Measurements from ENCODE around the gene ROS1.

The ROS1 gene

DNA sequence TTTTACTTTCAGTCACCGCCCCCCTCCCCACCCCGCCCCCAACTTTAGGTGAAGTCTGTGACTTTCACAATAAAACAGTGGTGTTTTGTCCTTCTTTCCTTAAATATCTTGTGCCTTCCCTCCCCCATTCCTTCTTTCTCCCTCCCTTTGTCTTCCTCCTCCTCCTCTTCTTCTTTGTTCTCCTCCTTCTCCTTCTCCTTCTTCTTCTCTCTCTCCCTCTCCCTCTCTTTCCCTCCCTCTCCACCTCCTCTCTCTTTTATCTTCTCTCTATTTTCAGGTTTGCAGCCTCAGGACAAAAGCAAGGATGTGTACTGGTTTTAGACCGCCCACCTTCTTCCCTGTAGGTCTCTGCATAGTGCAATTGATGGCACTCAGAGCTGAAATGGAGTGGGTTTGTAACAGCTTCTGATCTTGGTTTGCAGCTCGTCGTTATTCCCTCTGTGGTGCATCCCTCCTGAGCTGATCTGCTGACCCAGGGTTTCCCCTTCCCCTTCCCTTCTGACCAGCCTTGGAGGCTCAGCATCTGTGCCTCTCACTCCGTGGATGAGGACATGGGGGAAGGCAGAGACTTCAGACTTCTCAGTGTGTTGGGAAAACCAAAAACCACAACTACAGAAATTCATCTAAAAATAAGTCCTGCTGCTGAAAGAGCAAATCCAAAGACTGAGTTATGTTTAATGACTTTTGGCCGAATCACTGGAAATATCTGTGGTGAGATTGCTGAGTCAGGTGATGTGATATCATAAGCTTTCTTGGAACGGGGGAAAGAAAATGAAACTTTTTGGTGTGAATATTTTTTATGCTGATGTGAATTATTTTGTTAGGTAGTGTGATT is 153.5 kb downstream of the ROS1 start:
- no peak for DNase-seq (ENCODE audit: extremely low read depth, low read depth)
- TF ChIP-seq, protein P1, sequence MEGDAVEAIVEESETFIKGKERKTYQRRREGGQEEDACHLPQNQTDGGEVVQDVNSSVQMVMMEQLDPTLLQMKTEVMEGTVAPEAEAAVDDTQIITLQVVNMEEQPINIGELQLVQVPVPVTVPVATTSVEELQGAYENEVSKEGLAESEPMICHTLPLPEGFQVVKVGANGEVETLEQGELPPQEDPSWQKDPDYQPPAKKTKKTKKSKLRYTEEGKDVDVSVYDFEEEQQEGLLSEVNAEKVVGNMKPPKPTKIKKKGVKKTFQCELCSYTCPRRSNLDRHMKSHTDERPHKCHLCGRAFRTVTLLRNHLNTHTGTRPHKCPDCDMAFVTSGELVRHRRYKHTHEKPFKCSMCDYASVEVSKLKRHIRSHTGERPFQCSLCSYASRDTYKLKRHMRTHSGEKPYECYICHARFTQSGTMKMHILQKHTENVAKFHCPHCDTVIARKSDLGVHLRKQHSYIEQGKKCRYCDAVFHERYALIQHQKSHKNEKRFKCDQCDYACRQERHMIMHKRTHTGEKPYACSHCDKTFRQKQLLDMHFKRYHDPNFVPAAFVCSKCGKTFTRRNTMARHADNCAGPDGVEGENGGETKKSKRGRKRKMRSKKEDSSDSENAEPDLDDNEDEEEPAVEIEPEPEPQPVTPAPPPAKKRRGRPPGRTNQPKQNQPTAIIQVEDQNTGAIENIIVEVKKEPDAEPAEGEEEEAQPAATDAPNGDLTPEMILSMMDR (IDR thresholded peaks at IDR 0.05; ENCODE audit: low read depth, low read length): no peak

DNA sequence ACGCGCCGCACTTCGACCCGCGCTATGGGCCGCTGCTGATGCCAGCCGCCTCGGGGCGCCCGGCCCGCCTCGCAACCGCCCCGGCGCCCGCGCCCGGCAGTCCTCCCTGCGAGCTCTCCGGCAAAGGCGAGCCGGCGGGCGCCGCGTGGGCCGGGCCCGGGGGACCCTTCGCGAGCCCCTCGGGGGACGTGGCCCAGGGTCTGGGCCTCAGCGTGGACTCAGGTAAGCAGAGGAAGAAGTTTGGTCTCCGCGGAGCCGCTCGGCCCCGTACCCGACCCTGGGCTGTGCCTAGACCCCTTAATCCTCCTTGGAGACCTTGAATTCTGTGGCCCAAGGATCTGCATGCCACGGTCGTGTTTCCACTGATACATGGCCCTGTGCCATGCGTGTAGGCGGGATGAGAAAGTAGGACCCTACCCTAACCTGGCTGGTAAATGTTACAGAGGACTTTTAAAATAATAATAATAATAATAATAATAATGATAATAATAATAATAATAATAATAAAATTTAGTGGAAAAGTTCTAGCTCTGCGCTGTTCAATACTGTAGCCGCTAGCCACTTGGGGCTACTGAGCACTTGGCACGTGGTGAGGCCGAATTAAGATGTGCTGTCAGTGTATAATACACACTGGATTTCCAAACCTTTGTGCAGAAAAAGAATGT is 154.8 kb downstream of the ROS1 start:
- TF ChIP-seq, protein P1 (IDR thresholded peaks at IDR 0.05; ENCODE audit: low read depth, low read length): no peak
- DNase-seq (ENCODE audit: extremely low read depth, low read depth): no peak

DNA sequence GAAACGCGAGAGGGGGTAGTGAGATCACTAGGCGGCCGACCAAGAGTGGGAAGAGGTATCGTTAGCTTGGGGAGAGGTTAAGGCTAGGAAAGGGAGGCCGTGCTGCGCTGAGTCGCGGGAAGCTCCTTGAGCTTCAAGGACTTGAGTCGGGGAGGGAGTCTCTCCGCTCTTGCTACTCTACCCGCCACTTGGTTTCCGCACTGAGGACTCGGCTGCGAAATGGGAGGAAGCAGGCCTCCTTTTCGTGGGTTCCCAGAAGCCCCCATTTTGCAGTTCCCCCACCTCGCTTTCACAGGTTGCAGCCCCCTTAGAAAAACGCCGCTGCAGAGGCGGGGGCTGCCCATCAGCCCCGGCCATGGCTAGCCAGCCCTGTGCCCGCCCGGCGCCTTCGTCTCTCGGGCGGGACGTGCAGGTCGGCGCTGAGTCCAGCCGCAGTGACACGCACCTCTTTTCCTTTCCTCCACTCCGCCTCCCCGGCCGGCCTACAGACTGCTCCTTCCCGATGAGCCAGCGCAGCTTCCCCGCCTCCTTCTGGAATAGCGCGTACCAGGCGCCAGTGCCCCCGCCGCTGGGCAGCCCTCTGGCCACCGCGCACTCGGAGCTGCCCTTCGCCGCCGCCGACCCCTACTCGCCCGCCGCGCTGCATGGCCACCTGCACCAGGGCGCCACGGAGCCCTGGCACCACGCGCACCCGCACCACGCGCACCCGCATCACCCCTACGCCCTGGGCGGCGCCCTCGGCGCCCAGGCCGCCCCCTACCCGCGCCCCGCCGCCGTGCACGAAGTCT is 155.5 kb downstream of the ROS1 start:
- TF ChIP-seq, protein P1 (IDR thresholded peaks at IDR 0.05; ENCODE audit: low read depth, low read length): no peak
- no peak for DNase-seq (ENCODE audit: extremely low read depth, low read depth)

DNA sequence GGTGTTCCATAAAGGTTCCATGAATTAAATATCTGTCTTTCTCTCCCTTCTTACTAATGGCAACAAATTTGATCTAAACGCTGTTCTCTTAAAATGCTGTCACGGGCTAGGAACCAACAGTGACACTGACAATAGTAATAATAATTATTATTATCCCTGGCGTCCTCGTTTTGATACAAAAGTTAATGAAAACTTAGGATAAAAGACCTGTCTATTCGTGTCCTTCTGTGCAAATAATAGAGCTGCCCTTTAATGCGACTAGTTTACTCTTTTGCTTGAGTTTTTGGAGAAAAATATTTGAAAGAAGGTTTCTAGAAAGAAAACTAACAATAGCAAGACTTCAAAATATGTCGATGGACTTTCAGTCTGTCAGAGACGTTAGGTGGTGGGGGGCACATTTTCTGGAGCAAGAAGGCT is 156.1 kb downstream of the ROS1 start:
- TF ChIP-seq, protein P1 (IDR thresholded peaks at IDR 0.05; ENCODE audit: low read depth, low read length): no peak
- DNase-seq (ENCODE audit: extremely low read depth, low read depth): no peak

DNA sequence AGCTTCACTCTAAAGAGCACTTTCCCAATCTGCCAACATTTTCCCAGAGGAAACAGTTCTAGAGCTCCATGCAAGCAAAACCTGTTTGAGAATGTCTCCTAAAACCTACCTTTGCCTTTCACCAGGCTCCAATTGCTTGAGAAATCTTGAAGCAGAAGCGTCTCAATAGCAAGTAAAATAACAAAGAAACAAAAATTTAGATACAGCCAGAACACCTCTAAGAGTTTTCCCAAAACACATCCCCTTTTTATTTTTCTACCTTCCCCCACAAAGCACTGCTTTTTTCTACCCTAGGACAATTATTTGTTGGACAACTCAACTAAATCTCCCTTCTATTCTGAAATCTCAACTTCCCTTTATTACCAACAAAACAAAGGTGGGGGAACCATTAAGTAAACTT is 156.8 kb downstream of the ROS1 start:
- no peak for DNase-seq (ENCODE audit: extremely low read depth, low read depth)
- TF ChIP-seq, protein P1 (IDR thresholded peaks at IDR 0.05; ENCODE audit: low read depth, low read length): no peak

DNA sequence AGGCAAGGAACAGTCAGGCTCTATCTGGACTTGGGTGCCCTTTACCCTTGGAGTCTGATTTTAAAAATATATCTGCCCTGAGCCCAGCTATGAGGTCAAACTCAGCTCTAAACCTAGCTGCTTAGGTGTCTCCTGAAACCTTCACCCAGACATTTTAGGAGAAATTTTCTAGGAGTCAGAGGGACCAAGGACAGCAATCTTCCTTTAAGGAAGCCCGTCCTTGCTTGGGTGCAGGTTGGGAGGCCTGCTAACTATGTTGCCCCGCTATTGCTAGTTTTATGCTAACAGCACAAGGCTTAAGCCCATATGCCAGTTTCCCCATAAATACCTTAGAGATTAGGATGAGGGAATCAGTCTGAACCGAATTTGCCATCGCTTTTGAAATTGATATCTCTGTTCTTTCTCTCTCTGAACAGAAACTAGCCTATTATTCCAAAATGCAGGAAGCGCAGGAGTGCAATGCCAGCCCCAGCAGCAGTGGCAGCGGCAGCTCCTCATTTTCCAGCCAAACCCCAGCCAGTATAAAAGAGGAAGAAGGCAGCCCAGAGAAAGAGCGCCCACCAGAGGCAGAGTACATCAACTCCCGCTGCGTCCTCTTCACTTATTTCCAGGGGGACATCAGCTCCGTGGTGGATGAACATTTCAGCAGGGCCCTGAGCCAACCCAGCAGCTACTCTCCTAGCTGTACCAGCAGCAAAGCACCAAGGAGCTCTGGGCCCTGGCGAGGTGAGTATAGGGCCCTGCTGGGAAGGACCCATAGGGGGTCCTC is 157.8 kb downstream of the ROS1 start:
- no peak for DNase-seq (ENCODE audit: extremely low read depth, low read depth)

More for the DNA sequence above, 157.8 kb downstream of the ROS1 start:
- TF ChIP-seq, protein P1 (IDR thresholded peaks at IDR 0.05; ENCODE audit: low read depth, low read length): no peak
